SKM-1 treated with dmso at 0.1 percent for 144 hours (cell line): ENCODE data around the gene TUNAR.

Source experiments
- DNase-seq: peaks from one replicate; lab custom pipeline; 2025; ENCODE audit not compliant: unreplicated experiment; lab: John Stamatoyannopoulos, UW

TUNAR gene

DNA sequence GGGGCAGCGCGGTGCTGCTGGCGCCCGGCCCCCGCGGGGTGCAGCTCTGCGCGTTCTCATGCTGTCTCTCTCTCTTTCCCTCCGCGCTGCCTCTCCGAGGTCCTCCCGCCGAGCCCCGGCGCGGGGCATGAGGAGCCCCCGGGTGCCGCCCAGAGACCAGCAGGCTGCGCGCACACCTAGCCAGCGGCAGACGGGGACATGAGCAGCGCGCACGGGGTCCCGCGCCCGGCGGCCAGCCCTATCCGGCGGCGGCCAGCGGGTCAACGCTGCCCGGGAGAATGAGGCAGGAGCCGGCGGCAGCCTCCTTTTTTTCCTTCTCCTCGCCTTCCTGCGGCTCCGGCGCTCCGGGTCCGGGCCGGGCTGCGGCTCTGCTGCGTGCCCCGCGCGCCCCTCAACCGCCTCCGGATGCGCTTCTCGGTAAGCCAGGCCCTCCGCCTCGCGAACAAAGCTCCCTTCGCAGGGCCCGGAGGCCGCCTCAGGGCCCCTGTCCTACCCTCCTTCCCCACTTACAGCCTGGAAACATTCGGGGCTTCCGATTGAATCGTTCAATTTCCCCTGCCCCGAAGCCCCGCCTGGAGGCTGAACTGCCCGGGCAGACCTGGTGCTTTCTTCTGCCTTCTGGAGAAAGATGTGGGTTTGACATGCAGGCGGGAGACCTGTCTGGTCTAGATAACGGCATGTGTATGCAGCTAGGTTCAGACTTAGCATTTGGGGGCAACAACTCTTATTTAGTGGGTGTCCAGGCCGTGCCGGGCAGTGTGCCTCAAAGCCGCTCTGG, at the start of gene TUNAR:
Gene TUNAR, plus strand, starts transcription at position 72 of the 778 bp plus-strand sequence.
- DNase-seq = no peak

GRCh38 chr14:95828649-95829265, 47.9 kb upstream of the TUNAR start:
- DNase-seq = no peak

- no peak for DNase-seq
These were observed 47.3 kb upstream of the TUNAR start for GRCh38 chr14:95829321-95829720.

DNA sequence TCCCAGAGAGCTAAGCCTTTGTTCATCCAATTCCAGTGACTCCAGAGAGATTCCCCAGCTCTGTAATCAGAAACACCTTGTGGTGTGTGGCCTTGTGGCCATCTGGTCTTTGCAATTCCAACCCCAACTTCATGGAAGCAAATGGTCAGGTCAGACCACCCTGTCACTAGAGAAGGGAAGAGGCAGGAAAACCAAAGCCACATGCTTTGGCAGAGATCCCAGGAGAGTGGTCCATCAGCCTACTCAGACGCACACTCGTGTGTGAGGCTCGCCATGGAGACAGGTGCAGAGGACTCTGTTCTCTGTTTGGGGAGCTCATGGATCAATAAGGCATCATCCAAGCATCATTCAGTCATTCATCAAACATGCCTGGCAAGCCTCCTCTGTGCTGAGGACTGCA, 46.2 kb upstream of the TUNAR start:
- no peak for DNase-seq

GRCh38 chr14:95831041-95831440, 45.6 kb upstream of the TUNAR start:
- DNase-seq = no peak

- no peak for DNase-seq
These were observed 45.2 kb upstream of the TUNAR start for GRCh38 chr14:95831468-95831867.

GRCh38 chr14:95832012-95832411, 44.6 kb upstream of the TUNAR start:
- DNase-seq = no peak

- no peak for DNase-seq
These were observed 43.2 kb upstream of the TUNAR start for GRCh38 chr14:95833429-95833828.

DNA sequence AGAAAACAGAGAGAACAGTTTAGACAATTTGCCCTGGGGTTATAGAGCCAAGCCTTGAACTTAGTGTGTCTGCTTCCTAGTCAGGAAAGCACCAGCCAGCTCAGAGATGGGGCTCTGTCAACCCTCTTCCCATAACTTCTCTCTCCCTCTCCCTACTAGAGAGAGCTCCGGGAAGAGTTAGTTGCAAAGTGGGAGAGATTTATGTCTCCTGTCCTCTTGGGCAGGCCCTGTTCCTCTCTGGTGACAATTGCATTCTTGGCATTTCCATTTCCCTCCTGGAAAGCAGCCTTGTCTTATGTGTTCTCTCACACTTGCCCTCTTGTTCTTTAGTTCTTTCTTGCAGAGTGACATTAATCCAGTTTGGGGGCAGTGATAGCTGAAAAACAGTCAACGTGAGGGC, 42.1 kb upstream of the TUNAR start:
- DNase-seq = no peak

DNA sequence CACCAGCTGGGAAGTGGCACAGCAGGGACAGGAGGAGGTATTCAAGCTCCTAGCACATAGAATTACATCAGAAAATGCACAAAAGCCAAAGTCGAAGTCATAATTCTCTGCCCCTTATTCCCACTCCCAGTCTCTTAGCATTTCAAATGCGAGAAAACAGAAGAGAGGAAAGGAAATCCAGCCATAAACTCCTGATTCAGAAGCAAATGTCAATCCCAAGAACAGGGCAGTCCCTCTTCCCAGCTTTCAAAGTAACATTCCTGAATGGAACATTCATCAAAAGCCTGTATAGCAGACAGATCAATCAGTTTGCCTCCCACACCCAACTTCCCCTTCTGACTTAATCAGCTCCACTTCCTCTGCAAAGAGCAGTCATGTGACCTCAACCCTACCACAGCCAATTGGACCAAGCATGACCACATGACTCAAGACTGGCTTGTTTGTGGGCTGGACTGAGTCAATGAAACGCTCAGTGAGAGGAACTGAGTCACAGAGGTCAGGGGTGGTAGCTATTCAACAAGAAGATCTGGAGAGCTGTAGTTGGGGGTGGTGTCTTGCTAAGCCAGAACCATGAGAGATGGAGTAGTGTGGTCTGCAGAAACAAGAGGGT, 41.4 kb upstream of the TUNAR start:
- DNase-seq = no peak

- no peak for DNase-seq
These were observed 37.8 kb upstream of the TUNAR start for GRCh38 chr14:95838862-95839261.

- no peak for DNase-seq
These were observed 36.4 kb upstream of the TUNAR start for GRCh38 chr14:95840094-95840700.

DNA sequence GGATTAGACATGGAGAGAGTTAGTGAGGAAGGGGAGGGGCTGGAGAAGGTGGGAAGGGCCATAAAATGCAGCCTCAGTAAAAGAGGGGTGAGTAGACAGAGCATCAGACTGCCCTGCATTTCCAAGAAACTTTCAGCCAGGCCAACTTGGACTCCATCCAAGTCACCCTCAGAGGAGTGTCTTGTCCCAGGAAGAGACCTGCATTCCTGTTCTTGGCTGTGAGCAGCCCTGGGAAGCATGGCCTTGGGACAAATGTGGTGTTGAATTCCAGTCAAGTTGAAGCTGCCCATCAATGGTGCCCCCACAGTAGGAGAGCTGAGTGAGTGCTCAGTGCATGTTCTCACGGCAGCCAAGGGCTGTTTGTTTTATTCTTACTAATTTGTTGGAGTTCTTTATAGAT, 35.0 kb upstream of the TUNAR start:
- DNase-seq = no peak

DNA sequence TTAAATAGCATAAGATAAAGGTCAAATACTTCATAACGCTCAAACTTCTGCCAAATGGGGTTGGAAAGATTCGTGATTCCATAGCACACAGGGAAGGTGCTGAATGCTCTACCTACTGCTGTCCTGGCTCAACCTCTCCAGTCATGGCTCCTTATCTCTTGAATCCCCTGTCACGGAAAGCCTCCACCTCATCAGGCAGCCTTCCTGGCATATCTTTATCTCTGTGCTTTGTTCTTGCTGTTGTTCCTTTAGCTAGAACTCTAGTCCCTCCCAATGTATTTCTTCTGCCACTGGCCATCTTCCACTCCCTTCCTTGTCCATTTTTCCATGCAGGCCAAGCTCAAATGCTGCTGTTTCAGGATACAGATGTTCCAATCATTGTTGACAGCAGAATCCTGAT, 26.9 kb upstream of the TUNAR start:
- no peak for DNase-seq

DNA sequence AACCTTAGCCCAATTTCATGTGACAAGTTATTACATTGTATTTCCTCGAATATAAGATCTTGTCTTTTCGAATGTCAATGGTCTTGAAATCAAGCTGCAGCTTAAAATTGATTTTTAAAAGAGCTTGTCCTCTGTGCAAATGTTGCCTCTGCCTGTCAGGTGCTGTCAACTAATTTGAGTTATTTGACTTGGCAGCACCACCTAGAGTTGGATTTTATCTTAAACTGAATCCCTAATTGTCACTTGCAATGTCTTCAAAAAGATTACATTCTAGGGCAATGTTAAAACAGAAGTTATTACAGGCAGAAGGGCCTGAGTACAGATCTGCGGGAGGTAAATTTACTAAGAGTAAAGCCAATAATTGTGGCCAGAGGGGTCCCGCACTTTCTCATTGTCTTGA, 26.2 kb upstream of the TUNAR start:
- DNase-seq = no peak

- DNase-seq = no peak
These were observed 21.0 kb upstream of the TUNAR start for GRCh38 chr14:95855606-95856005.

DNA sequence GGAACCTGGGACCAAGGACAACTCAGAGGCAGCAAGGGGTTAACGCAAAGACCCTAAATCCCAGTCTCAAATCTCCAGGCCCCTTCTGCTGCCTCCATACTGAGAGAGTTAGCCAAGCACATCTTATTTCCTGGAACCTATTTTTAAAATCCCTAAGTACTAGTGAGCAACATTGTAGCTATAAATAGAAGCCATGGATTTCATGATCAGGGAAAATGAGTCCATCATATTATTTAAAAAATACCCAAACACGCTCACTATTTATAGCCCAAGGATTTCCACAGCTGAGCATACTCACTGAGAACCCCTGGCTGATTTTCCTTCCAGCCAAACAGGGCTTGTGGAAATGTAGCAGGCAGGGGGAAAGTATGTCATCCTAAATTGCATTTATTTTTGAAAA, 19.4 kb upstream of the TUNAR start:
- no peak for DNase-seq

DNA sequence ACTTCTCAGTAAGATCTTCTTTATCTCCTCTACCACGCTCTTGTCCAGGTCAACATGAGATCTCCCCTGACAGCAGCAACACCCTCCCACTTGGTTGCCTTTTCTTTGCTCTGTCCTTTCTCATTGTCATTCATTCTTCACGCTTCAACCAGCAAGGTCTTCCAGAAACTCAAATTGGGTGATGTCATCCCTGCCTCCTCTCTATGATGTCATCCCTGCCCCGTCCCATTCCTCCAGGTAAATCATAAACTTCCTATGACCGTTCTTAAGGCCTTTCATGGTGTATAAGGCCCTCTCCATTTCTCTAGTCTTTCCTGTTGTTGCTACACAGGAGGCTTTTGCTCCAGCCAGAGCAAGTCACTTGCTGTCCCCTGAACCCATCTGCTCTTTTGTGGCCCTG, 17.7 kb upstream of the TUNAR start:
- no peak for DNase-seq

GRCh38 chr14:95862243-95862642, 14.4 kb upstream of the TUNAR start:
- no peak for DNase-seq

GRCh38 chr14:95863295-95863694, 13.3 kb upstream of the TUNAR start:
- DNase-seq = no peak

DNA sequence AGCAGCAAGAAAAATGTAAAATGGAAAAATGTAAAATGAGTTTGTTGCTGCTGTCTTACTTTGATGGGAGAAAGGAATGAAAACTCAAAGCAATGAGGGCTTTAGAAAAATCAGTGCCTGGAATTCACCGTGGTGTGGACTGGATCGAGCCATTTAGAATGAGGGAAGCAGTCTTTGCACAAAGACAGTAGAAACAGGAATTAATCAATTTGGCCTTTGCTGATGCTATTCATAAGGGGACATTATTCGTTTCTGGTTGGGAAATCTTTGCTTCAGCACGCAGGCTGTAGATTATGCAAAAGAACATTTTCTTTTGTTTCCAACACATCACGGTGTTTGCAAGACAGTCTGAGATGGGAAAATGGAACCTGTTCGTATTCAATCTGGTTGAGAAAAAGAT, 6.9 kb upstream of the TUNAR start:
- DNase-seq = no peak

DNA sequence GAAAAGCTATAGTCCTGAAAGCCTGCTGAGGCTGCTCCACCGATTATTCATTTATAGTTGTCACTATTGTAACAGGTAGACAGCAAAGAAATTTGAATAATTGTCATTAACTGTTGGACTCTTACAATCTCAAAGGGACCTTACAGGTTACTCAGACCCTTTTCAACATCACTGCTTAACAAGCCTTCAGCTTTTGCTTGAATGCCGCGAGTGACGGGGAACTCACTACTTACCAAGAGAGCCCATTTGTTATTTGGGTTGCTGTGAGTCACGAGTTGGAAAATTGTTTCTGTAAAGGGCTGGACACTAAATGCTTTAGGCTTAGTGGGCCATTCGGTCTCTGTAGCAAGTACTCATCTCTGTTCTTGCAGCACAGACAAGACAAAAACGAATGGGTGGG, 5.9 kb upstream of the TUNAR start:
- DNase-seq = no peak
